Measurements from ENCODE around the gene OR6C75. TPM values are rescaled to one million over a fixed set of nuclear protein-coding genes. Genes with fewer than 3 reads are reported as not detected.

OR6C75 gene
- total and polyA plus RNA-seq, 2 experiments from 2014 or later = not detected

DNA sequence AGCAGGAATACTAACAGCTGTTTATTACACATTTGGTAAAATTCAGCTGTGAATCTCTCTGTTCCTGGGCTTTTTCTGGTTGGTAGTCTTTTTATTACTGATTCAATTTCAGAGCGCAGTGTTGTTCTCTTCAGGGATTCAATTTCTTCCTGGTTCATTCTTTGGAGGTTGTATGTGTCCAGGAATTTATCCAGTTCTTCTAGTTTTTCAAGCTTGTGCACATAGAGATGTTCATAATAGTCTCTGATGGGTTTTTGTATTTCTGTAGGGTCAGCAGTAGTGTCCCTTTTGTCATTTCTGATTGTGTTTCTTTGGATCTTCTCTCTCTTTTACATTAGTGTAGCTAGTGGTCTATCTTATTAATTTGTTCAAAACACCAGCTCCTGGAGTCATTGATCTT is 54.2 kb downstream of the OR6C75 start:
- no peak for TF ChIP-seq EZH2 (IDR thresholded peaks at IDR 0.05; ENCODE audit: low read depth, unreplicated experiment)
- no peak for TF ChIP-seq CTCF (conservative IDR thresholded peaks at IDR 0.05; ENCODE audit: low read depth in 2 of 2)
- no peak for TF ChIP-seq POLR2AphosphoS5 (IDR thresholded peaks at IDR 0.05; ENCODE audit: low read depth)
- TF ChIP-seq EZH2phosphoT487 (IDR thresholded peaks at IDR 0.05; ENCODE audit: unreplicated experiment) = no peak
- no peak for TF ChIP-seq CREB1 (CRISPR knock-in tag; IDR thresholded peaks at IDR 0.05; ENCODE audit: low read depth)
- no peak for TF ChIP-seq NANOG (IDR thresholded peaks at IDR 0.05; ENCODE audit: borderline replicate concordance)
- TF ChIP-seq JUNB (IDR thresholded peaks at IDR 0.05; ENCODE audit: unreplicated experiment) = no peak
- no peak for TF ChIP-seq ZNF331 (CRISPR knock-in tag; IDR thresholded peaks at IDR 0.05; ENCODE audit: low read depth)
- Mint-ChIP-seq H3K9me3 (no peaks in the 10 kb centered on the region), H3K36me3 (ENCODE audit: low read depth) (no peaks in the 10 kb centered on the region), H3K4me1 (no peaks in the 10 kb centered on the region; the same call in 1 of the 3 replicates), H3K27ac (no peak overlapping the region), H3K27me3 (ENCODE audit: insufficient read depth, low read depth, poor library complexity) (peaks cover 6% of the 10 kb centered on the region), H3K4me3 (no peak overlapping the region)
- Histone ChIP-seq H3K27ac (ENCODE audit: low read depth) (no peak overlapping the region), H3K27me3 (ENCODE audit: insufficient read depth) (no peaks in the 10 kb centered on the region), H3K79me2 (replicated peaks; ENCODE audit: insufficient read depth) (no peaks in the 10 kb centered on the region), H3K4me1 (ENCODE audit: insufficient read depth) (0 out of 2 replicates have a peak, but pooled peaks cover 6% of the 10 kb centered on the region), H3K4me3 (no peak overlapping the region), H3K36me3 (ENCODE audit: insufficient read depth) (no peaks in the 10 kb centered on the region), H2AFZ (no peak overlapping the region), H3F3A (replicated peaks; ENCODE audit: low read depth) (no peaks in the 10 kb centered on the region), H4K20me1 (replicated peaks; ENCODE audit: insufficient read depth) (no peaks in the 10 kb centered on the region), H3K4me2 (no peak overlapping the region), H3K9me2 (ENCODE audit: insufficient read depth) (no peaks in the 10 kb centered on the region)
- ATAC-seq (no peak), DNase-seq (ENCODE audit: low spot score) (no peak)

Other genes starting within 250 kb of the OR6C75 start
- gene OR9K2, start 236.6 kb upstream of the OR6C75 start, total RNA-seq (2014; rRNA removed; shearing (Covaris generic)) = 0.14 TPM in 1 of 2 replicates, not detected in the other
- not detected in 2 replicates for gene OR9K2, start 236.6 kb upstream of the OR6C75 start, polyA plus RNA-seq (2016; fragmentation: Nextera tagmentation; extraction: Ambion mirVana)
- not detected in 2 replicates for gene OR10A7, start 141.9 kb upstream of the OR6C75 start, total RNA-seq (2014; rRNA removed; shearing (Covaris generic))
- not detected in 2 replicates for gene OR10A7, start 141.9 kb upstream of the OR6C75 start, polyA plus RNA-seq (2016; fragmentation: Nextera tagmentation; extraction: Ambion mirVana)
- not detected in 2 replicates for gene OR6C74, start 118.4 kb upstream of the OR6C75 start, total RNA-seq (2014; rRNA removed; shearing (Covaris generic))
- gene OR6C74, start 118.4 kb upstream of the OR6C75 start, polyA plus RNA-seq (2016; fragmentation: Nextera tagmentation; extraction: Ambion mirVana) = not detected in 2 replicates
- gene OR6C6, start 66.4 kb upstream of the OR6C75 start, total RNA-seq (2014; rRNA removed; shearing (Covaris generic)) = not detected in 2 replicates
- not detected in 2 replicates for gene OR6C6, start 66.4 kb upstream of the OR6C75 start, polyA plus RNA-seq (2016; fragmentation: Nextera tagmentation; extraction: Ambion mirVana)
- not detected in 2 replicates for gene OR6C1, start 48.6 kb upstream of the OR6C75 start, total RNA-seq (2014; rRNA removed; shearing (Covaris generic))
- gene OR6C1, start 48.6 kb upstream of the OR6C75 start, polyA plus RNA-seq (2016; fragmentation: Nextera tagmentation; extraction: Ambion mirVana) = not detected in 2 replicates
- not detected in 2 replicates for gene OR6C3, start 32.2 kb upstream of the OR6C75 start, total RNA-seq (2014; rRNA removed; shearing (Covaris generic))
- gene OR6C3, start 32.2 kb upstream of the OR6C75 start, polyA plus RNA-seq (2016; fragmentation: Nextera tagmentation; extraction: Ambion mirVana) = not detected in 2 replicates
- gene OR6C65, start 37.6 kb downstream of the OR6C75 start, total RNA-seq (2014; rRNA removed; shearing (Covaris generic)) = not detected in 2 replicates
- not detected in 2 replicates for gene OR6C65, start 37.6 kb downstream of the OR6C75 start, polyA plus RNA-seq (2016; fragmentation: Nextera tagmentation; extraction: Ambion mirVana)
- gene OR6C76, start 63.3 kb downstream of the OR6C75 start, total RNA-seq (2014; rRNA removed; shearing (Covaris generic)) = not detected in 2 replicates
- not detected in 2 replicates for gene OR6C76, start 63.3 kb downstream of the OR6C75 start, polyA plus RNA-seq (2016; fragmentation: Nextera tagmentation; extraction: Ambion mirVana)
- not detected in 2 replicates for gene OR6C2, start 81.1 kb downstream of the OR6C75 start, total RNA-seq (2014; rRNA removed; shearing (Covaris generic))
- not detected in 2 replicates for gene OR6C2, start 81.1 kb downstream of the OR6C75 start, polyA plus RNA-seq (2016; fragmentation: Nextera tagmentation; extraction: Ambion mirVana)
- gene OR6C70, start 107.2 kb downstream of the OR6C75 start, total RNA-seq (2014; rRNA removed; shearing (Covaris generic)) = not detected in 2 replicates
- not detected in 2 replicates for gene OR6C70, start 107.2 kb downstream of the OR6C75 start, polyA plus RNA-seq (2016; fragmentation: Nextera tagmentation; extraction: Ambion mirVana)
- gene OR6C68, start 129.4 kb downstream of the OR6C75 start, total RNA-seq (2014; rRNA removed; shearing (Covaris generic)) = not detected in 2 replicates
- not detected in 2 replicates for gene OR6C68, start 129.4 kb downstream of the OR6C75 start, polyA plus RNA-seq (2016; fragmentation: Nextera tagmentation; extraction: Ambion mirVana)
- not detected in 2 replicates for gene OR6C4, start 186.6 kb downstream of the OR6C75 start, total RNA-seq (2014; rRNA removed; shearing (Covaris generic))
- gene OR6C4, start 186.6 kb downstream of the OR6C75 start, polyA plus RNA-seq (2016; fragmentation: Nextera tagmentation; extraction: Ambion mirVana) = not detected in 2 replicates
- gene OR2AP1, start 209.5 kb downstream of the OR6C75 start, total RNA-seq (2014; rRNA removed; shearing (Covaris generic)) = not detected in 2 replicates
- gene OR2AP1, start 209.5 kb downstream of the OR6C75 start, polyA plus RNA-seq (2016; fragmentation: Nextera tagmentation; extraction: Ambion mirVana) = not detected in 2 replicates